Osteoblast (primary cell): ENCODE data around the gene DNAI1. TPM values are rescaled to one million over a fixed set of nuclear protein-coding genes. Genes with fewer than 3 reads are reported as not detected.

Experiments
- DNase-seq: peaks from one replicate; pipeline ENCODE4 v3.0.0; 2011; ENCODE audit warnings: low spot score, mixed read lengths; ENCODE audit not compliant: insufficient read length; ENCODE audit errors: missing footprints
- H2AFZ ChIP-seq: 2 replicates; pipeline ENCODE4 v1.6.0; 2011; ENCODE audit warnings: mild to moderate bottlenecking, low read length
- H3K27ac ChIP-seq: 2 replicates; pipeline ENCODE4 v1.5.1; 2011; ENCODE audit warnings: mild to moderate bottlenecking, low read depth, low read length, moderate library complexity
- H3K27me3 ChIP-seq: 2 replicates; pipeline ENCODE4 v1.6.0; 2012; ENCODE audit warnings: mild to moderate bottlenecking, control low read depth, inconsistent platforms, low read length, moderate library complexity; ENCODE audit not compliant: insufficient read depth
- H3K36me3 ChIP-seq: 2 replicates; pipeline ENCODE4 v1.5.1; 2011; ENCODE audit warnings: mild to moderate bottlenecking, low read length, control low read depth, moderate library complexity; ENCODE audit not compliant: insufficient read depth
- H3K4me1 ChIP-seq: 2 replicates; pipeline ENCODE4 v1.5.1; 2011; ENCODE audit warnings: mild to moderate bottlenecking, low read length, control low read depth, moderate library complexity; ENCODE audit not compliant: insufficient read depth
- H3K4me2 ChIP-seq: 2 replicates; pipeline ENCODE4 v1.6.0; 2011; ENCODE audit warnings: mild to moderate bottlenecking, low read length; ENCODE audit not compliant: insufficient read depth
- H3K4me3 ChIP-seq: fragments of 200-600 bp; sonication (generic); 3 replicates; pipeline ENCODE4 v1.5.1; 2012; ENCODE audit warnings: mild to moderate bottlenecking, low read length, inconsistent platforms; ENCODE audit not compliant: insufficient read depth
- H3K79me2 ChIP-seq: 2 replicates; pipeline ENCODE4 v1.6.0; 2012; ENCODE audit warnings: mild to moderate bottlenecking, low read length, control low read depth, inconsistent platforms; ENCODE audit not compliant: insufficient read depth
- H3K9me3 ChIP-seq: 2 replicates; pipeline ENCODE4 v1.5.1; 2011; ENCODE audit warnings: low read depth, low read length, control low read depth
- H4K20me1 ChIP-seq: 2 replicates; pipeline ENCODE4 v1.6.0; 2012; ENCODE audit warnings: mild to moderate bottlenecking, low read length, control low read depth; ENCODE audit not compliant: insufficient read depth
- CTCF ChIP-seq: IDR thresholded peaks from 2 replicates; pipeline ENCODE4 v1.5.1; 2011; ENCODE audit warnings: mild to moderate bottlenecking, low read depth, low read length, moderate library complexity; ENCODE audit errors: extremely low read depth
- total RNA-seq: library from RNA; depleted of rRNA; stranded (reverse); fragments of >200 nt; gene quantifications from 2 replicates; pipeline ENCODE4 v1.2.3, GENCODE V29; 2012

Gene DNAI1
- total RNA-seq, 1 donor: 47.4 TPM

- Histone ChIP-seq H3K4me1 (no peaks in the 10 kb centered on the region), H3K27ac (no peak overlapping the region), H2AFZ (no peak overlapping the region), H3K36me3 (no peaks in the 10 kb centered on the region), H3K4me3 (no peak overlapping the region), H3K27me3 (peaks cover 23% of the 10 kb centered on the region), H3K79me2 (no peaks in the 10 kb centered on the region), H4K20me1 (no peaks in the 10 kb centered on the region), H3K9me3 (no peaks in the 10 kb centered on the region), H3K4me2 (no peak overlapping the region)
- TF ChIP-seq CTCF: no peak
- DNase-seq: no peak
Measured at GRCh38 chr9:34490760-34491159, 32.2 kb downstream of the DNAI1 start.

DNA sequence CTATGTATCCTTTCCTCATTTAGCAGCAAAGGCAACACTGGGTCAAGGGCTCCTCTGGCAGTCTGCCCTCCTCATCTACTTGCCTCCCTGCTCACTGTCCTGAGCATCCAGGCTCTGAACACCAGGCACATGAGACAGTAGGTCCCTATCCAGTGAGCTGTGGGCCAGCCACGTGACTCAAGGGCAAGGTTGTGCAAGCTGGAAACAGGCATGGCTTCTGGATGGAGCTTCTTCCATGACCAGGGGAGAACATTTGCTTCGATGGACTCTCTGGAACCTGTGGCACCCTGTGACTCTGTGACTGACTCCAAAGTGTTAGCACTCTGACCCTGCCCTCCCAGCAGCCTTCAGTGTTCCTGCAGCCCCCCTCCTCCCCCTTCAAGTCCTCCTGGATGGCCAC, 33.0 kb downstream of the DNAI1 start:
- no peak for DNase-seq
- H3K4me3 ChIP-seq: no peak overlapping the region
- no peaks in the 10 kb centered on the region for H3K79me2 ChIP-seq
- H3K27me3 ChIP-seq: peaks cover 23% of the 10 kb centered on the region
- H2AFZ ChIP-seq: no peak overlapping the region
- no peaks in the 10 kb centered on the region for H3K9me3 ChIP-seq
- no peak for TF ChIP-seq CTCF
- no peaks in the 10 kb centered on the region for H3K36me3 ChIP-seq
- H3K4me1 ChIP-seq: no peaks in the 10 kb centered on the region
- H3K4me2 ChIP-seq: no peak overlapping the region
- no peak overlapping the region for H3K27ac ChIP-seq
- H4K20me1 ChIP-seq: no peaks in the 10 kb centered on the region

DNA sequence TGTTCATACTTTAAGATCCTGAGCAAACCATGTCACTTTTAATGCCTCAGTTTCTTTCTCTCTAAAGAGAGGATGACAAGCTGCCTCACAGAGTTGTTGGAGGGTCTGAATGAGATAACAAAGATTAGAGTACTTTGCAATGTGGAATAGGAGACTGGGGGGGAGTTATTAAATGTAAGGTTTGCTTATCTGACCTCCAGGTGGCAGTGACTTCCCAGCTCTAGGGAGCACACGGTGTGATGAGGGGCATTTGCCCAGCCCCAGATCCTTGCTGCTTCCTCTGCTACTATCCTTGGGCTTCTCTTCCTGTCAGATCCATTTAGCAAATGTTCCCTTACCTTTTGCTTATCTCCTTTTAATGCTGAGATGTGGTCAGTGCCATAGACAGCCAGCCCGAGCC, 33.4 kb downstream of the DNAI1 start:
- H3K27ac ChIP-seq: no peak overlapping the region
- H3K4me1 ChIP-seq: no peaks in the 10 kb centered on the region
- H3K4me2 ChIP-seq: no peak overlapping the region
- H3K36me3 ChIP-seq: no peaks in the 10 kb centered on the region
- TF ChIP-seq CTCF: no peak
- H4K20me1 ChIP-seq: no peaks in the 10 kb centered on the region
- H2AFZ ChIP-seq: no peak overlapping the region
- no peaks in the 10 kb centered on the region for H3K79me2 ChIP-seq
- peaks cover 23% of the 10 kb centered on the region for H3K27me3 ChIP-seq
- DNase-seq: no peak
- no peaks in the 10 kb centered on the region for H3K9me3 ChIP-seq
- no peak overlapping the region for H3K4me3 ChIP-seq

DNA sequence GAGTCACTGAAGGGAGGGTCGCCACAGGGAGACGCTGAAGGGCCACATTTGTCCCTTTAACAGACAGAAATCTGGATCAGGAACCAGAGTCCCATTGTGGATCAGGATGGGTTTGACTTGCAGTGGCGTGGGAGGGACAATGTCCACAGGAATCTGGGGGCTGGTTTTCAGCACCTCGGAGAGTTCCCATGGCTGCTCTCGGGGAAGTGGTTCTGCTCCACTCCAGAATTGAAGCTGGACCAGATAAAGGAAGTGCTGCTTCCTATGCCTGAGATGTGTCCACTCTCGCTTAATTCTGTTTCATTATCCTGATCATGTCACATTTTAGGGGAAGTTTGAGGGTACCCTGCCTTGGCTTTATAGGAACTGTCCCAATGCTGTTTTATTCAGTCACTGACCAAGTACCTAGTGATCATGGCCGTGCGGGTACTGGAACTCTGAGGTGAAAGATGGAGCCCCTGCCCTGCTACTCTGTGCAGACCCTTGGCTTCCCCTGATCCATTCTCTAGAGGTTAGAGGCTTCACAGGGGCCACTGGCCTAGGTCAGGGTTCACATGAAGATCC, 35.4 kb downstream of the DNAI1 start:
- Histone ChIP-seq H4K20me1 (no peaks in the 10 kb centered on the region), H3K4me1 (no peaks in the 10 kb centered on the region), H2AFZ (no peak overlapping the region), H3K9me3 (no peaks in the 10 kb centered on the region), H3K36me3 (no peaks in the 10 kb centered on the region), H3K27me3 (peaks cover 16% of the 10 kb centered on the region), H3K4me3 (no peak overlapping the region), H3K79me2 (no peaks in the 10 kb centered on the region), H3K27ac (no peak overlapping the region), H3K4me2 (no peak overlapping the region)
- peak; percentile 82 for DNase-seq
- TF ChIP-seq CTCF: no peak
